Measurements from ENCODE around the gene FERMT3.

Gene FERMT3

GRCh38 chr11:64220798-64221197 lies 14.3 kb downstream of the FERMT3 start:
- no peak for DNase-seq (ENCODE audit: low read depth in 2 of 2)

- DNase-seq (ENCODE audit: low read depth in 2 of 2): no peak
Observed at GRCh38 chr11:64222651-64223000, 16.1 kb downstream of the FERMT3 start.

GRCh38 chr11:64223001-64223651 lies 16.6 kb downstream of the FERMT3 start:
- no peak for DNase-seq (ENCODE audit: low read depth in 2 of 2)

- no peak for DNase-seq (ENCODE audit: low read depth in 2 of 2)
Observed at GRCh38 chr11:64224151-64224890, 17.8 kb downstream of the FERMT3 start.

- DNase-seq (ENCODE audit: low read depth in 2 of 2): no peak
Observed at GRCh38 chr11:64224891-64225607, 18.5 kb downstream of the FERMT3 start.

- DNase-seq (ENCODE audit: low read depth in 2 of 2): peak; percentile 89 to 95
Observed at GRCh38 chr11:64225608-64226506, 19.3 kb downstream of the FERMT3 start, which contains the start of the genes NUDT22 and TRPT1. Gene NUDT22, plus strand, starts transcription at chr11:64226274. Its CDS starts 379 bp downstream, at chr11:64226653. Gene TRPT1, minus strand, starts transcription at chr11:64226186. Its CDS starts 326 bp downstream, at chr11:64225860.

GRCh38 chr11:64226507-64227051 lies 20.1 kb downstream of the FERMT3 start:
- DNase-seq (ENCODE audit: low read depth in 2 of 2): no peak

GRCh38 chr11:64227405-64227956 lies 21.0 kb downstream of the FERMT3 start:
- no peak for DNase-seq (ENCODE audit: low read depth in 2 of 2)

GRCh38 chr11:64229090-64229743 lies 22.7 kb downstream of the FERMT3 start:
- DNase-seq (ENCODE audit: low read depth in 2 of 2): no peak

- no peak for DNase-seq (ENCODE audit: low read depth in 2 of 2)
Observed at GRCh38 chr11:64229744-64230170, 23.2 kb downstream of the FERMT3 start.

GRCh38 chr11:64230171-64230984 lies 23.9 kb downstream of the FERMT3 start, which contains the start of gene DNAJC4:
Gene DNAJC4, plus strand, starts transcription at chr11:64230548. Its CDS starts 307 bp downstream, at chr11:64230855.
- peak; percentile 75 to 88 for DNase-seq (ENCODE audit: low read depth in 2 of 2)

- DNase-seq (ENCODE audit: low read depth in 2 of 2): no peak
Observed at GRCh38 chr11:64230985-64231365, 24.5 kb downstream of the FERMT3 start.

GRCh38 chr11:64231546-64231945 lies 25.0 kb downstream of the FERMT3 start:
- no peak for DNase-seq (ENCODE audit: low read depth in 2 of 2)

- no peak for DNase-seq (ENCODE audit: low read depth in 2 of 2)
Observed at GRCh38 chr11:64232182-64232966, 25.9 kb downstream of the FERMT3 start.

- DNase-seq (ENCODE audit: low read depth in 2 of 2): no peak
Observed at GRCh38 chr11:64232967-64233315, 26.4 kb downstream of the FERMT3 start.

GRCh38 chr11:64233913-64234586 lies 27.5 kb downstream of the FERMT3 start, which contains the start of gene VEGFB:
Gene VEGFB, plus strand, starts transcription at chr11:64234584. Its CDS starts 250 bp downstream, at chr11:64234834.
- DNase-seq (ENCODE audit: low read depth in 2 of 2): peak in 1 of 2 experiments; percentile 60

- no peak for DNase-seq (ENCODE audit: low read depth in 2 of 2)
Observed at GRCh38 chr11:64234647-64235379, 28.3 kb downstream of the FERMT3 start.

Data from stimulated activated CD4-positive, alpha-beta T cell treated with anti-CD3 and anti-CD28 coated beads, Interleukin-12 subunit alpha, Interleukin-12 subunit beta, amount 100 ng/mL, for 24 hours (primary cell).